ENCODE data around the gene PIK3IP1.
"Not testable (repeated sequence)": the region's sequence is repeated elsewhere in the genome, so short reads cannot be mapped to it uniquely, and the experiment has no call there.

Gene PIK3IP1

GRCh38 chr22:31292236-31292989 lies at the start of gene PIK3IP1:
PIK3IP1 (minus strand) TSS chr22:31292488; CDS start chr22:31292344, 144 bp downstream.
- DNase-seq: peak; percentile 83

DNA sequence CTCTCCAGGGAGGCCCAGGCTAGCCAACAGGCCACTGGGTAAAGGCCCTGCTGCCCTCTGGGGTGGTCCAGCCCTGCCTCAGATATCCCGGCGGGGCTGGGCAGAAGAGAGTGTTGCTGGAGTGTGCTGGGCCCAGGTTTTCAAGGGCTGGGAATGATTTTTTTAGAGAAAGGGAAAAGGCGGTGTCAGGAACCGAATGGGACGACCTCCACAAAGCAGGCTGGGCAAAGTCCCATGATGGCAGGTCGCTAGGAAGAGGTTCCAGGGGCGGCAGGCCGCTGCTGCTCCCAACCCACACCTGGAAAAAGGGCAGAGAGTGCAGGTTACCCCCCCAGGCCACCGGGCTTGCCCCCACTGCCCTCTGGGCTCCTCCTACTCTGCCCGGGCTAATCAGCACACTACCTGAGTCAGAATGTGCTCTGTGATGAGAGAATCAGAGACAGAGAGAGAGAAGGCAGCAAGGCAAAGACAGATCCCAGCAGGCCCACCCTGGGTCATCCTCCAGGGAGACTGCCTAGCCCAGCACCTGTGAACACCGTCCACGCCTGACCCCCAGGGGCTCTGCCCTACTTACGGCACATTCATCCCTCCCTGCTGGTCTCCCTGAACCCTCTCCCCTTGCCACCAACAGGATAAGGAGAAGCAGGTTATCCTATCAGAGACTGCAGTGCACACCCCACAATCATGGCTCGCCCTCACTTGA lies 49.2 kb upstream of the PIK3IP1 start:
- no peak for DNase-seq

DNA sequence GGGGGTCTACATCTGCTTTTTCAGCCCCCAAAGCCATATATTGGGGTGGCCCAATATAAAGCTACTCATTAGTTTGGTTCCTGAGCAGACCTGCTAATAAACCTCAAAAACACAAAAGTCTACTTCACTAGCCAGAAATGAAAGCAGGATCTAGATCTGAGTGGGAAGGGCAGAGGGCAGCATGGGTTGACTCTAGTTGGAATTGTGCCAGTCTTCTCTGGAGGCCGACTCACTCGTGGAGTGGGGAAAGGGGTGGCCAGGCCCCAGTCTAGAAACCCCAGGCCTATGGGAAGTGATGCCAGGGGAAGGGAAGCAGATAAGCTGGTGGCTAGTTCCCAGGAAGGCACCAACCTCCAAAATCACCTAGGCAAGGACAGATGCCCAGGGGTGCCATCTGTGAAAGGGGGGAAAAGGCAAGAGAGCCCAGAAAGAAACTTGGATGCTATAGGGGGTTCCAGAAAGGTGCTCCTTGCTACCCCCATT lies 48.5 kb upstream of the PIK3IP1 start:
- no peak for DNase-seq

DNA sequence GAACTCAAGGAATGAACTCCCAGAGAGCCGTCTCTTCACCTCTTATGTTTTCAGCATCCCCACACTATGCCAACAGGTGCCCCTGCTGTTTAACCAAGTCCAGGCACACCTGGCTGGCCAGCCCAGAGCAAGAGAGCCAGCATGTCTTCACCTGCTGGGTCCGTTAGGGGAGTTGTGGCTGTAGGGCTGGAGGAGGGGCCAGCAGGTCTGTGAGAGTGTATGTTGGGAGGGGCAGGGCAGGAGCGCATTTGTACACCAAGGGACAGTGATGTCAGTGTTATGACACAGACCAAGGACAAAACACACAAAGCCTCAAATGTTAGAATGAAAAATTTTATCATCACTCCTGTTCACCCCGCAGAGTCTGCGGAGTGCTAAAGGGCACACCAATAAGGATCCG lies 48.1 kb upstream of the PIK3IP1 start:
- no peak for DNase-seq

DNA sequence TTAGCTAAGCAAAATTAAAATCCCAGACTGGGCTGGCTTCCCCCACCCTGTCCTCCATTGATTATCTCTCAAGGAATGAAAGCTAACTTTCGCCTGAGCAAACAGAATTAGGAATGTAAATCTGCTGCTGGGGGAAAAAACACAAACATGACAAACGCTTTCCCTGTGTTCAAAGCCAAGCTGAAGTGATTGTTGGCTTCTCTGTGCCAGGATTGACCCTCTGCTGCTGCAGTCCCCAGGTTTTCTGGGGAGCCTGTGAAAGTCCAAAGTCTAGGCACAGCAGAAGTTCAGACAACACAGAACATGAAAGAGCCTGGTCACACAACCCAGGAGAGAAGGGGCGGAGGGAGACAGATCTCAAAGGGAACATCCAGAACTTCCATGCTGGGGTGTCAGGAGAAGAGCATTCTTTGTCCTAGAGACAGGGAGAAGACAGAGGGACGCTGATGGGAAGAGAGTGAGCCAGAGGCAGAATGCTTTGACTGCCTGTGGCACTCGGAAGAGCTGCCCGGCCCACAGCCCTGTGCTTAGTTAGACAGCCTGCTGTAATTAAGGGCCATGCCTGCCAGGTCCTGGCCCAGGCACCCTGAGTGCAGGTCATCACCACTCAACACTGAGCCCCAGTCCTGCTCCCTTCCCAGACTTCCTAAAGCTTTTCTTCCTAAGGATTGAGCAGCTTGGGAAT lies 47.0 kb upstream of the PIK3IP1 start:
- no peak for DNase-seq

DNA sequence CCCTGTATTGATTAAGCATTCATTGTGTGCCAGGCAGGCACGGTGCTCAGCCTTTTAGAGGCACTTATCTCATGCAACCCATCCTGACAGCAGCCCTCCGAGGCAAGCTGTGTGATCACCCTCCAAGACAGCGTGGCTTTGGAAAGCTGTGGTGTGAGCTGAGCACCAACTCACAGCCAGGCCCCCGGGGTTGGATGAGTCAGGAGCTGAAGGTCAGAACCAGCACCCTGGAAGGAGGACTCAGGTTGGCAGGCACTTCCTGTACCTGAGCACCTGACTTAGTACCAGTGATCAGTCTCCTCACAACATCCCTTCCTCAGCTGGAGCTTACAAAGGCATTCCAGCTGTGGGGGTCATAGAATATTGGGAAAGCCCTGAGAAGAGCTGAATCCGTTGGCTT lies 44.9 kb upstream of the PIK3IP1 start:
- no peak for DNase-seq

DNA sequence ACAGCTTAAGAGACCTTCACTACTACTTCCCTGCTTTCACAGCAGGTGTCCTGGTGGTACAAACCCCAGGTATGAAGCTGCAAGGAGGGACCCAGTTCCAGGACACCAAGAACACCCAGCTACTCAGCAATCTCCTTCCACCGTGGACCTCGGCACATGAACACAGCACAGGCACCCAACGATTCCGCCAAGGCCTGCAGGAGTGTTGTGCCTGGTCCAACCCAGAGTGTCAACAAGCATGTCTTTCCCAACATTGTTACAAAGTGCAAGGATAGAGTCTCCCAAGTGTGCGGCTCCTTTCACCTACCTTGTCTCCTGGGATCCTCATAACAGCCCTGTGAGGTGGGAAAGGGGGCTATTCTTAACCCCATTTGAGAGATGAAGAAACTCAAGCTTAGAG lies 42.0 kb upstream of the PIK3IP1 start:
- no peak for DNase-seq

GRCh38 chr22:31333641-31334040 lies 41.4 kb upstream of the PIK3IP1 start:
- no peak for DNase-seq

GRCh38 chr22:31332886-31333285 lies 40.6 kb upstream of the PIK3IP1 start:
- no peak for DNase-seq

- DNase-seq: no peak
Observed at GRCh38 chr22:31332010-31332409, 39.7 kb upstream of the PIK3IP1 start.

DNA sequence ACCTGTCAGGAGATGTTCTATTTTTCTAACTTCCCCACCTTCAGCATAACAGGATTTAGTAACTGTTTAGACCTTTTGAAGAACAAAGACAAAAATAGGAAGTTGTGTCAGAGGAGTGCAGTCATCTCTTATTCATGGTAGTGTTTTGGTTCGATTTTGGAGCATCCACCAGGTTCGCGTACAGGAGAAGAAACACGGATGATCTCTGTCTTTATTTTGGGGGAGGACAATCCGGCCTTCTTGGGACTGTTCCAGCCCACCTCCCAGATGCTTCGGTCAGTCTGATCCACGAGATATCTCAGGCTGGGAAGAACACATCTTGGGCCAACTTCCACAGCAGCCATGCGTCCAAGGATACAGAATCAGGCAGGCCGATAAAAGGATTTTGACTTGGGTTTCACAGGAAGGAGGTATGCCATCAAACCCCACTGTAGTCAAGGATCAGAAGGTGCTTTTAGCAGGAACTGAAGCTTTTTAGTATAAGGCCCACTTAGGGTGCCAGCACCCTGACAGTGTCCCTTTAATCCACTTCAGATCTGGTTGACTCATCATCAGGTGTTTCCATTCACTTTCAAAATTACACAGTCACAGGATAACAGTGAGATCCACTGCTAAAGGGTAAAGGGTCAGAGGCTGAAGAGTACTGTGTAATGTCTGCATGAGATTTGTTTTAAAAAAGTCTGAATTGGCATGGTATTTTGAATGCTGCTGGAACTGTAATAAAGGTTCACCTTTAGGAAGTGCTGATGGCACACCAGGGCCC lies 37.3 kb upstream of the PIK3IP1 start:
- DNase-seq: no peak

- no peak for DNase-seq
Observed at GRCh38 chr22:31329029-31329428, 36.7 kb upstream of the PIK3IP1 start.

- no peak for DNase-seq
Observed at GRCh38 chr22:31328544-31328960, 36.3 kb upstream of the PIK3IP1 start.

DNA sequence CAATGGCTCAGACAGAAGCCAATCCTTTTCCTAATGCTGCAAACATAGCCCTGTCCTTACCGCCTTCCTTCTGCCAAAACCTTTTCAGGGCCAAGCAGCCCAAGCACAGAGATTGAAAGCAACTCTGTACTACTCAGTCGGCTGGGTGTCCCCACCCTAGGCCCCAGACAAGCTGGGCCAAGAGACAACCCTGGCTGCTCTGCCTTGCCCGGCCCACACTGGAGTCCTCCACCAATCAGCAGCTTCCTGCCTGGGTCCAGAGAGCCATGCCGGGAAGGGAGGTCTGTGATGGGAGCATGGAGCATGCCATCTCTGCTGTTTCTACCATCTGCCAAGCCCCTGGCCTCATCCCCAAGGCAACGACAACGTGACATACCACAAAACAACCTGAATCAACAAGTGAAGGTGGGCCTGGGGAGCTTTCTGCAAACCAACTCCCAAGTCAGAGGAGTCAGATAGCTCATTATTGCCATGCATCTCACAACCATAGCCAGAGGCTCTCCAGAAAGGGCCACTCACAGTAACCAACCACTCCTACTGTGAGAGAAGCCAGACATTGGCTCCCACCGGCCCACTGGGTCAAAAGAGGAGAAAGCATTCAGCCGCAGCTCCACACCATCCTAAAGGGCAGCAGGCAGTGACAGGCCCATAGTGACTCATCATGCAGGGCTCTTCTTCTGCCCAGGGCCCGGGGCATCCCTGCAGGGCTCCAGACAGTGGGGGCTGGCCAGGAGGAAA lies 35.7 kb upstream of the PIK3IP1 start:
- no peak for DNase-seq

DNA sequence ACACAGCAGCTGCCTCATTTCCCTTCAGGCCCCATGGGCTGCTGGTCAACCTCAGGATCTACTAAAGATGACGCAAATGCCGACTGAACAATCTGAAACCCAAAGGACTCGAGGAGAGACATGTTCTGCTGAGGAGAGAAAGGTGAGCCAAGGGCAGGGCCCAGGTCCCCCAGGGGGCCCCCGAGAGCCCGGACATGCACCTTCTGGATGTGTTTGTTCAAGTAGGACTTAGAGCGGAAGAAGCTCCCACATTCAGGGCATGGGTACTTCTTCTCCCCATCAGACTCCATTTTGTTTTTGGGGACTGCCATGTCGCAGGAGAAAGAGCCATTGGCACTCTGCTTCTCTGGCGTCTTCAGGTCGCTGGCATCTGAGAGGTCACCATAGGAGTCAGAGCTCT lies 34.6 kb upstream of the PIK3IP1 start:
- DNase-seq: no peak

DNA sequence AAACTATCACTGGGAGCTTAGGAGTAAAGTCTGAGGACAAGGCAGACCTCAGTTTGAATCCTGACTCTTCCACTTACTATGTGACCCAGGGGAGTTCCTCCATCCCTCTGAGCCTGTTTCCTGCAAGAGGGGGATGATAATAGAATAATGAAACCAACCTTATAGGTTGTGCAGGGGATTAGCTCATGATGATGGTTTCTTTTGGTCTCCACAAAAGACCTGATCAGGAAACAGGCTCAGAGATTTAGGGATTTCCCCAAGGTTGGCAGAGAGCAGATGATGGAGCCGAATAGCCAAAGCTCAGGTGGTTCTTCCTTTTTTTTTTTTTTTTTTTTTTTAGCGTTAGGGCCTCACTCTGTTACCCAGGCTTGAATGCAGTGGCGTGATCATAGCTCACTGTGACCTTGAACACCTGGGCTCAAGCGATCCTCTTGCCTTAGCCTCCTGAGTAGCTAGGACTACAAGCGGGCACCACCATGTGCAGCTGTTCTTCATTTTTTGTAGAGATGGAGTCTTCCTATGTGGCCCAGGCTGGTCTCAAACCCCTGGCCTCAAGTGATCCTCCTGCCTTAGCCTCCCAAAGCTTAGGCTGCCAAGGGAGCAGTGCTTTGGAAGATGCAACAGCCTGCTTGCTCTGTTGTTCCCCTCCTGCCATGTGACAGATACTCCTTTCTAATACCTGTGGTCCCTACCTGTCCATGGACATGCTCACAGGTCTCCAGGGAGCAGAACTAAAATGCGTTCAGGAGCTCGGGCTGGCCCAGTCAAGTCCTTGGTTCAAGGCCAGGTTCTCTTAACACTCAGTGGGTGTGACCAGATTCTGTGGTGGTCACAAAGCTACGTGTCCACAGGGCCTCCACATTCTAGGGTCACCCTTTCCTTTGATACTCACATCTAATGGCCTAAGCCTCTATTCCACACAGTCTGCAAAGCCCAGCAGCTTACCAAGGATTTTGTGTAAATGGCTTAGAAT lies 31.6 kb upstream of the PIK3IP1 start:
- DNase-seq: no peak

GRCh38 chr22:31321421-31321820 lies 29.1 kb upstream of the PIK3IP1 start:
- DNase-seq: no peak

DNA sequence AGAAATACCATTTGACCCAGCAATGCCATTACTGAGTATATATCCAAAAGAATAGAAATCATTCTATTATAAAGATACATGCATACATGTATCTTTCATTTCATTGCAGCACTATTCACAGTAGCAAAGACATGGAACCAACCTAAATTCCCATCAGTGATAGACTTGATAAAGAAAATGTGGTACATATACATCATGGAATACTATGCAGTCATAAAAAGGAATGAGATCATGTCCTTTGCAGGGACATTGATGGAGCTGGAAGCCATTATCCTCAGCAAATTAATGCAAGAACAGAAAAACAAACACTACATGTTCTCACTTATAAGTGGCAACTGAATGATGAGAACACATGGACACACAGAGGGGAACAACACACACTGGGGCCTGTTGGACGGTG lies 21.9 kb upstream of the PIK3IP1 start:
- not testable (repeated sequence) for DNase-seq

DNA sequence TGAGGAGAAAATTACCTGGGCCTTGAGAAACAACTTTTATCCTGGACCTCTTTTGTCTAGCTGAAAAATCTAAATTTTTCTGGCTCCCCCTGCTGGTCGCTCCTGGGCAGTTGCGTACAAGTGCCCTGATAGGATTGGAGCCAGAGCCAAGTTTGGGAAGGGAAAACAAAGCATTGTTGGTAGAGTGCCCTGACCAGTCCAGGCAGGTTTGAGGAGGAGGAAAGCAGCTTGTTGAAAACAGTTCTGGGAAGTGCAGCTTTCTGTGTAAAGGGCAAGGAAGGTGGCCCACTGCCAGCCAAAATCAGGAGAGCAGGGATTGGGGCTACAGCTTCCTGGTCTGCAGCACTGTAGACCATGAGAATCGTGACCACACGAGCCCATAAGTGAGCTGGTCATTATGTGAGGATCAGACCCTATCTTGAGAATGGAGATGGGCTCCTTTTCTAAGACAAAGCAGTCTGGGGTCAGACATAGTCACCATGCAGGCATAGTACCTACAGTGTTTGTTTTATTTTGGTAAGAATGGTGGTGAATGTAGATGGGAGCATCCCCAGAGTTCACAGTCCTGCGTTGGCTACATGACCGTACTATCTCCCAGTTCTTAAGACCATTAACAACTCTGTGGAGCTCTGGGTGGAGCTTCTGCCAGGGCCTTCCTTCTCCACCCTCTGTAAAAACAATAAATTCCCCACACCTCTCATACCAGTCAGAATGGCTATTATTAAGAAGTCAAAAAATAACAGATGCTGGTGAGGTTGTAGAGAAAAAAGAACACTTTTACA lies 21.3 kb upstream of the PIK3IP1 start:
- DNase-seq: peak; percentile 67

- DNase-seq: no peak
Observed at GRCh38 chr22:31308181-31308580, 15.9 kb upstream of the PIK3IP1 start.
